ENCODE data around the gene PREX1. TPM values are rescaled to one million over a fixed set of nuclear protein-coding genes. Genes with fewer than 3 reads are reported as not detected.
"Not testable (repeated sequence)": the region's sequence is repeated elsewhere in the genome, so short reads cannot be mapped to it uniquely, and the experiment has no call there.

The PREX1 gene
- polyA plus RNA-seq, 1 of the 3 experiments (the other 2 are of a cell fraction) = 5.3 TPM

DNA sequence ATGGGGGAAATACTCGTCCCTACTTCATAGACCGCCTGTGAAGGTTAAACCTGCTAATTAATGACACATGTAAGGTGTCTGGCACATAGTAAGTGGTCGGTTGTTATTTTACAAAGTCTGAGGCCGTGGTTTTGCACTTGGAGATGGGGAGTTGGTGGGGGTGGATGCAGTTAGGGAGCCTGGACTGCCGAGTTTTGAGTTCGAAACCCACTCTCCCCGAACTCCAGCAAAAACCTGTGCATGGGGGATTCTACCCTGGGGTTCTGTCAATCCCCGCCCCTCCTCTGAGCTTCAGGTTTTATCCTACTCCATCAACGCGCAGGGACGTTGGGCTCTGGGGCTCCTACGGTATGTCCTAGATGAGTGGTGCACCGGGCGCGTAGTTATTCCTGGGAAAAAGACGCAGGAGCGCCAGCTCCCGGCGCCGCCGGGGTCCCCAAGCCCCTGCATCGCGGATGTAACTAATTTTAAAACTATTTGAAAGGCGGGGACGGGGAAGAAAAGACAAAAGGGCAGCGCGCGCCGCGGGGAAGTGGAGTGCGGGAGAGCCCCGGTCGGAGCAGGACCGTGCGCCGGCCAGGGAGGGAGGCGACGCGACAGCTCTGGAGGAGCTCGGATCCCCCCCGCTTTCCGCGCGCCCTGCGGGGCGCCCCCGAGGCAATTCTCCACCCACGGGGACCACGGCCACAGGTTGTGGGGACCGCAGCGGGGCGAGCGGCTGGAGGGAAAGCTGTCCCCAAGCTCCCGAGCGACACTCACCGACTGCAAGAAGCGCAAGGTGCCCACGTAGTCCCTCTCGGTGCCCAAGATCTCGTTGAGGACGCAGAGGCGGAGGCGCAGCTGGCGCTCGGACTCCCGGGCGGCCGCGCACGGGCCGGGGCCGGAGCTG, 672 bp downstream of the PREX1 start:
- H3K27ac ChIP-seq (ENCODE audit: low read depth in 2 of 2, low read length in 1 of 2) = no peak overlapping the region
- H3K9me3 ChIP-seq = no peaks in the 10 kb centered on the region
- H3K4me2 ChIP-seq = peak overlapping the region; percentile 87
- peak; percentile 64 for DNase-seq
- H2AFZ ChIP-seq (ENCODE audit: low read depth) = peak overlapping the region; percentile 86; the same call in 1 of the 2 replicates
- peak overlapping the region; percentile 64 to 70 for H3K4me3 ChIP-seq (ENCODE audit: low read depth in 2 of 2, low read length in 1 of 2)
- no peaks in the 10 kb centered on the region for H4K20me1 ChIP-seq (ENCODE audit: insufficient read depth)
- no peaks in the 10 kb centered on the region for H3K9me2 ChIP-seq
- TF ChIP-seq NFIC (IDR thresholded peaks at IDR 0.05; ENCODE audit: borderline replicate concordance) (no peak), POLR2AphosphoS5 (IDR thresholded peaks at IDR 0.05; ENCODE audit: low read depth, low read length) (no peak), JUND (IDR thresholded peaks at IDR 0.05) (no peak)
- TF ChIP-seq, protein P1, sequence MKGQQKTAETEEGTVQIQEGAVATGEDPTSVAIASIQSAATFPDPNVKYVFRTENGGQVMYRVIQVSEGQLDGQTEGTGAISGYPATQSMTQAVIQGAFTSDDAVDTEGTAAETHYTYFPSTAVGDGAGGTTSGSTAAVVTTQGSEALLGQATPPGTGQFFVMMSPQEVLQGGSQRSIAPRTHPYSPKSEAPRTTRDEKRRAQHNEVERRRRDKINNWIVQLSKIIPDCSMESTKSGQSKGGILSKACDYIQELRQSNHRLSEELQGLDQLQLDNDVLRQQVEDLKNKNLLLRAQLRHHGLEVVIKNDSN (IDR thresholded peaks at IDR 0.05; ENCODE audit: borderline replicate concordance, low read depth) = no peak
- H3K4me1 ChIP-seq (ENCODE audit: control insufficient read depth in 1 of 2, insufficient read depth in 2 of 2, low read depth in 1 of 2, low read length in 1 of 2) = peaks cover 5 to 37% of the 10 kb centered on the region in 2 experiments; a peak in 3 of 4 replicates
- no peaks in the 10 kb centered on the region for H3K27me3 ChIP-seq (ENCODE audit: insufficient read depth)
- peaks cover 13% of the 10 kb centered on the region; the same call in 1 of the 2 replicates for H3K79me2 ChIP-seq (ENCODE audit: insufficient read depth)
- ChIA-PET CTCF (interaction anchor here (1.0 to 4.3 kb wide), 9 partner anchors 9 to 206 kb away, joined by 3 to 50 read pairs (median 4); no protein-coding TSS in a partner anchor), POLR2A (interaction anchor here (0.8 to 1.0 kb wide), 2 partner anchors 20 to 169 kb away, joined by 3 read pairs; no protein-coding TSS in a partner anchor)
- no peaks in the 10 kb centered on the region for H3K36me3 ChIP-seq (replicated peaks in 1 of 2; ENCODE audit: control insufficient read depth in 1 of 2, insufficient read depth in 2 of 2, low read length in 1 of 2)
- H3F3A ChIP-seq (replicated peaks; ENCODE audit: insufficient read depth) = peaks cover 20% of the 10 kb centered on the region
- H3K9ac ChIP-seq = peak overlapping the region; percentile 59; the same call in 1 of the 2 replicates
- WGBS (ENCODE audit: low lambda C conversion rate) = 23% methylated on average over 28 of the region's 72 CpGs

DNA sequence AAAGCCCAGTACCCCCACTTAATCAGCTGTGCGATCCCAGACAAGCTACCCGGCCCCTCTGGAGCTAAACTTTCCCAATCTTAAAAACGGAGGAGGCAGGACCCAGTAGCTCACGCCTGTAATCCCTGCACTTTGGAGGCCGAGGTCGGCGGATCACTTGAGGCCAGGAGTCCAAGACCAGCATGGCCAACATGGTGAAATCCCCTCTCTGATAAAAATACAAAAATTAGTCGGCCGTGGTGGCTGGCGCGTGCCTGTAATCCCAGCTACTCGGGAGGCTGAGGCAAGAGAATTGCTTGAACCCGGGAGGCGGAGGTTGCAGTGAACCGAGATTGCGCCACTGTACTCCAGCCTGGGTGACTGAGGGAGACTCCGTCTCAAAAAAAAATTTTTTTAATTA, 1.3 kb downstream of the PREX1 start:
- not testable (repeated sequence) for H4K20me1 ChIP-seq (ENCODE audit: insufficient read depth); H3K27ac ChIP-seq (ENCODE audit: low read depth in 2 of 2, low read length in 1 of 2); H3K36me3 ChIP-seq (replicated peaks in 1 of 2; ENCODE audit: control insufficient read depth in 1 of 2, insufficient read depth in 2 of 2, low read length in 1 of 2); H3K9me2 ChIP-seq; H3K9ac ChIP-seq; H3K9me3 ChIP-seq; DNase-seq; H3K27me3 ChIP-seq (ENCODE audit: insufficient read depth); H2AFZ ChIP-seq (ENCODE audit: low read depth)
- Histone ChIP-seq H3F3A (replicated peaks; ENCODE audit: insufficient read depth) (peaks cover 20% of the 10 kb centered on the region), H3K4me1 (ENCODE audit: control insufficient read depth in 1 of 2, insufficient read depth in 2 of 2, low read depth in 1 of 2, low read length in 1 of 2) (peaks cover 5 to 31% of the 10 kb centered on the region in 2 experiments; a peak in 3 of 4 replicates), H3K79me2 (ENCODE audit: insufficient read depth) (peaks cover 13% of the 10 kb centered on the region; the same call in 1 of the 2 replicates), H3K4me3 (ENCODE audit: low read depth in 2 of 2, low read length in 1 of 2) (peak overlapping the region in 1 of 2 experiments; percentile 64; a peak in 1 of 4 replicates), H3K4me2 (peak overlapping the region; percentile 87)
- ChIA-PET CTCF (interaction anchor here (1.1 to 4.3 kb wide), 5 partner anchors 9 to 169 kb away, joined by 3 to 50 read pairs (median 4); no protein-coding TSS in a partner anchor), POLR2A (interaction anchor here (1.0 kb wide), 1 partner anchor 169 kb away, joined by 3 read pairs; no protein-coding TSS in a partner anchor)
- WGBS (ENCODE audit: low lambda C conversion rate) = 95% methylated on average over 17 of the region's 17 CpGs

DNA sequence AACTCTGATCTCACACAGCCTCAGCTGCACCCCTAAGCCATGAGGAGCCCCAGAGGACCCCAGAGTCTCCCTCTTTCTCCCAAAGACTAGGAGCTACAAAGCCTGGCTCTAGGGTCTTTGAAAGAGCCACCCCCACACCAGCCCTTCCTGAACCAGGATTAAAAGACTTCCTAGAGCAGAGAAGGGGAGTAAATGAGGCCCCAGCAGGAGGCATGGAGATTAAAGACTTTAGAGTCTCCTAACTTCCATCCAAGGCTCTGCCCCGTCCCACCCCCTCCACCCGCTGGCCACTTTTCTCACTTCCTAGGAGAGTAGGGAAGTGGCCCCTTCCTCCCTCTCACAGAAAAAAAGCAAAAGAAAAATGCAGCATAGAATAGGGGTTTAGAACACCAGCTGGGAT, 1.7 kb downstream of the PREX1 start:
- Histone ChIP-seq H3K27ac (ENCODE audit: low read depth in 2 of 2, low read length in 1 of 2) (no peak overlapping the region), H3F3A (replicated peaks; ENCODE audit: insufficient read depth) (peaks cover 20% of the 10 kb centered on the region), H4K20me1 (ENCODE audit: insufficient read depth) (no peaks in the 10 kb centered on the region), H3K9ac (no peak overlapping the region), H3K4me2 (peak overlapping the region; percentile 87; the same call in 1 of the 2 replicates), H3K36me3 (replicated peaks in 1 of 2; ENCODE audit: control insufficient read depth in 1 of 2, insufficient read depth in 2 of 2, low read length in 1 of 2) (no peaks in the 10 kb centered on the region), H3K79me2 (ENCODE audit: insufficient read depth) (peaks cover 13% of the 10 kb centered on the region; the same call in 1 of the 2 replicates), H3K27me3 (ENCODE audit: insufficient read depth) (no peaks in the 10 kb centered on the region), H3K4me3 (ENCODE audit: low read depth in 2 of 2, low read length in 1 of 2) (no peak overlapping the region), H3K9me2 (no peaks in the 10 kb centered on the region), H3K4me1 (ENCODE audit: control insufficient read depth in 1 of 2, insufficient read depth in 2 of 2, low read depth in 1 of 2, low read length in 1 of 2) (peaks cover 5 to 29% of the 10 kb centered on the region in 2 experiments; a peak in 3 of 4 replicates), H3K9me3 (no peaks in the 10 kb centered on the region), H2AFZ (ENCODE audit: low read depth) (no peak overlapping the region)
- DNase-seq = no peak
- CTCF ChIA-PET = interaction anchor here (1.9 to 4.3 kb wide), 2 partner anchors 8 to 168 kb away, joined by 6 to 50 read pairs; no protein-coding TSS in a partner anchor
- POLR2A ChIA-PET = no interaction called here
- no peak for TF ChIP-seq CHD2 (IDR thresholded peaks at IDR 0.05; ENCODE audit: low read length, partially characterized antibody)
- TF ChIP-seq RAD21 (IDR thresholded peaks at IDR 0.05; ENCODE audit: low read length) = no peak
- TF ChIP-seq SIN3A (IDR thresholded peaks at IDR 0.05; ENCODE audit: borderline replicate concordance, low read depth, low read length) = no peak
- TF ChIP-seq, protein P1 (IDR thresholded peaks at IDR 0.05; ENCODE audit: borderline replicate concordance, low read depth) = no peak
- TF ChIP-seq, protein P2, sequence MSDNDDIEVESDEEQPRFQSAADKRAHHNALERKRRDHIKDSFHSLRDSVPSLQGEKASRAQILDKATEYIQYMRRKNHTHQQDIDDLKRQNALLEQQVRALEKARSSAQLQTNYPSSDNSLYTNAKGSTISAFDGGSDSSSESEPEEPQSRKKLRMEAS (IDR thresholded peaks at IDR 0.05; ENCODE audit: low read depth) = no peak
- TF ChIP-seq EP300 (IDR thresholded peaks at IDR 0.05; ENCODE audit: borderline replicate concordance in 1 of 2, low read depth in 1 of 2, low read length in 1 of 2) = no peak
- no peak for TF ChIP-seq MXI1 (IDR thresholded peaks at IDR 0.05; ENCODE audit: low read depth, low read length)
- TF ChIP-seq TEAD4 (IDR thresholded peaks at IDR 0.05; ENCODE audit: borderline replicate concordance, insufficient read depth) = no peak
- TF ChIP-seq, protein P3, sequence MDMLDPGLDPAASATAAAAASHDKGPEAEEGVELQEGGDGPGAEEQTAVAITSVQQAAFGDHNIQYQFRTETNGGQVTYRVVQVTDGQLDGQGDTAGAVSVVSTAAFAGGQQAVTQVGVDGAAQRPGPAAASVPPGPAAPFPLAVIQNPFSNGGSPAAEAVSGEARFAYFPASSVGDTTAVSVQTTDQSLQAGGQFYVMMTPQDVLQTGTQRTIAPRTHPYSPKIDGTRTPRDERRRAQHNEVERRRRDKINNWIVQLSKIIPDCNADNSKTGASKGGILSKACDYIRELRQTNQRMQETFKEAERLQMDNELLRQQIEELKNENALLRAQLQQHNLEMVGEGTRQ (IDR thresholded peaks at IDR 0.05; ENCODE audit: borderline replicate concordance, low read depth, low read length) = no peak
- TF ChIP-seq EZH2phosphoT487 (IDR thresholded peaks at IDR 0.05; ENCODE audit: borderline replicate concordance, low read depth) = no peak
- no peak for TF ChIP-seq YY1 (IDR thresholded peaks at IDR 0.05; ENCODE audit: low read depth)
- TF ChIP-seq, protein P4, sequence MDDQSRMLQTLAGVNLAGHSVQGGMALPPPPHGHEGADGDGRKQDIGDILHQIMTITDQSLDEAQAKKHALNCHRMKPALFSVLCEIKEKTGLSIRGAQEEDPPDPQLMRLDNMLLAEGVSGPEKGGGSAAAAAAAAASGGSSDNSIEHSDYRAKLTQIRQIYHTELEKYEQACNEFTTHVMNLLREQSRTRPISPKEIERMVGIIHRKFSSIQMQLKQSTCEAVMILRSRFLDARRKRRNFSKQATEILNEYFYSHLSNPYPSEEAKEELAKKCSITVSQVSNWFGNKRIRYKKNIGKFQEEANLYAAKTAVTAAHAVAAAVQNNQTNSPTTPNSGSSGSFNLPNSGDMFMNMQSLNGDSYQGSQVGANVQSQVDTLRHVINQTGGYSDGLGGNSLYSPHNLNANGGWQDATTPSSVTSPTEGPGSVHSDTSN (IDR thresholded peaks at IDR 0.05) = no peak
- WGBS (ENCODE audit: low lambda C conversion rate) = 94% methylated on average over 2 of the region's 2 CpGs
